ENCODE results near the gene TXNRD3. TPM values are rescaled to one million over a fixed set of nuclear protein-coding genes. Genes with fewer than 3 reads are reported as not detected.

TXNRD3 gene
- total RNA-seq, 1 experiment from 2014 or later: 8.1 TPM

GRCh38 chr3:126677862-126678503 lies 23.1 kb upstream of the TXNRD3 start:
- no peak for DNase-seq
- no peaks in the 10 kb centered on the region for H3K4me1 ChIP-seq (ENCODE audit: insufficient read depth, low read length)
- H2BK5ac ChIP-seq (ENCODE audit: insufficient read length, low read length): no peak overlapping the region
- H3K79me2 ChIP-seq (ENCODE audit: insufficient read depth, low read length): no peaks in the 10 kb centered on the region
- H3K4me3 Mint-ChIP-seq: no peak overlapping the region; a peak in 1 of 5 replicates
- H3K23me2 ChIP-seq (ENCODE audit: insufficient read length, low read depth, low read length, poor library complexity, severe bottlenecking): no peaks in the 10 kb centered on the region
- H3K27me3 ChIP-seq (ENCODE audit: insufficient read depth, low read length): no peaks in the 10 kb centered on the region; the same call in 1 of the 2 replicates
- no peaks in the 10 kb centered on the region for H3K79me1 ChIP-seq (ENCODE audit: insufficient read depth, low read depth, low read length, poor library complexity, severe bottlenecking)
- no peaks in the 10 kb centered on the region for H4K20me1 ChIP-seq (ENCODE audit: control insufficient read depth, insufficient read depth, insufficient read length)
- peak overlapping the region in 1 of 3 experiments; percentile 40; a peak in 1 of 7 replicates for H3K27ac Mint-ChIP-seq
- no peak overlapping the region for H3K27ac ChIP-seq (ENCODE audit: insufficient read length, low read depth, low read length)
- peaks cover 6% of the 10 kb centered on the region in 2 experiments; a peak in 4 of 5 replicates for H3K9me3 Mint-ChIP-seq
- H3K14ac ChIP-seq (ENCODE audit: insufficient read depth, low read length): no peak overlapping the region
- no peak overlapping the region for H2AK5ac ChIP-seq (ENCODE audit: insufficient read length, low read length)
- no CpG with 5 or more reads among the region's 13 CpGs for WGBS (ENCODE audit: extremely low coverage, insufficient read length, low lambda C conversion rate)
- no peak overlapping the region for H3K4ac ChIP-seq (ENCODE audit: low read depth, low read length)
- H4K8ac ChIP-seq (replicated peaks; ENCODE audit: insufficient read length, low read depth, low read length): no peak overlapping the region
- no peak overlapping the region for H3K9ac ChIP-seq (ENCODE audit: extremely low read depth, insufficient read length, low read length)
- no peak overlapping the region for H4K91ac ChIP-seq (ENCODE audit: insufficient read length, low read depth, low read length)
- no peak overlapping the region for H2BK15ac ChIP-seq (ENCODE audit: low read depth, low read length)
- H2BK120ac ChIP-seq (ENCODE audit: low read depth, low read length, poor library complexity, severe bottlenecking): no peak overlapping the region
- no peak overlapping the region for H2BK12ac ChIP-seq (ENCODE audit: insufficient read length, low read depth, low read length)
- H3K23ac ChIP-seq (ENCODE audit: insufficient read length, low read depth, low read length): no peak overlapping the region
- no peak overlapping the region for H3K56ac ChIP-seq (ENCODE audit: insufficient read length, low read depth, low read length)
- H3K9me3 ChIP-seq (ENCODE audit: control insufficient read depth, low read depth, low read length): no peaks in the 10 kb centered on the region
- no peak overlapping the region for H4K5ac ChIP-seq (ENCODE audit: insufficient read length, low read depth, low read length)
- H2BK20ac ChIP-seq (ENCODE audit: low read depth, low read length, poor library complexity, severe bottlenecking): no peak overlapping the region
- H3K36me3 Mint-ChIP-seq (ENCODE audit: insufficient read depth in 1 of 3, low read depth in 3 of 3): no peaks in the 10 kb centered on the region
- H3K4me1 Mint-ChIP-seq: peaks cover 8 to 21% of the 10 kb centered on the region in 2 experiments
- no peak for TF ChIP-seq CTCF (conservative IDR thresholded peaks at IDR 0.05)
- H3K18ac ChIP-seq (ENCODE audit: insufficient read length, low read depth, low read length): no peak overlapping the region
- H3K27me3 Mint-ChIP-seq (ENCODE audit: low read depth): peaks cover 52% of the 10 kb centered on the region
- no peak overlapping the region for H3T11ph ChIP-seq (ENCODE audit: low read length)
- H2AFZ ChIP-seq (ENCODE audit: low read length): no peak overlapping the region
- no peak overlapping the region for H3K4me2 ChIP-seq (ENCODE audit: insufficient read depth, insufficient read length, low read length)

Data from H9 (cell line).